Kidney epithelial cell (primary cell): ENCODE data around the gene AGER. TPM values are rescaled to one million over a fixed set of nuclear protein-coding genes. Genes with fewer than 3 reads are reported as not detected.

Source experiments
- DNase-seq: peaks from one replicate; pipeline ENCODE4 v3.0.0-alpha.2; 2010; ENCODE audit warnings: low read depth
- H3K27me3 ChIP-seq: 2 replicates; pipeline ENCODE4 v1.6.0; 2011; ENCODE audit warnings: low read length; ENCODE audit not compliant: control insufficient read depth, insufficient read depth
- H3K36me3 ChIP-seq: 2 replicates; pipeline ENCODE4 v1.5.1; 2011; ENCODE audit warnings: low read length; ENCODE audit not compliant: control insufficient read depth, insufficient read depth
- H3K4me3 ChIP-seq: 2 replicates; pipeline ENCODE4 v1.5.1; 2011; ENCODE audit warnings: low read depth, mild to moderate bottlenecking, control low read depth, low read length
- total RNA-seq: library from RNA; depleted of rRNA; stranded (reverse); fragments of >200 nt; gene quantifications from 2 replicates; pipeline ENCODE4 v1.2.3, GENCODE V29; 2015
- TF ChIP-seq, protein P1 (sequence below): IDR thresholded peaks from 2 replicates; pipeline ENCODE4 v1.5.1; 2011; ENCODE audit warnings: mild to moderate bottlenecking, moderate library complexity, low read length, control low read depth, inconsistent platforms; ENCODE audit not compliant: insufficient read depth, poor library complexity, severe bottlenecking

AGER gene
- total RNA-seq, 1 donor from 2014 or later = 0.25 TPM

DNA sequence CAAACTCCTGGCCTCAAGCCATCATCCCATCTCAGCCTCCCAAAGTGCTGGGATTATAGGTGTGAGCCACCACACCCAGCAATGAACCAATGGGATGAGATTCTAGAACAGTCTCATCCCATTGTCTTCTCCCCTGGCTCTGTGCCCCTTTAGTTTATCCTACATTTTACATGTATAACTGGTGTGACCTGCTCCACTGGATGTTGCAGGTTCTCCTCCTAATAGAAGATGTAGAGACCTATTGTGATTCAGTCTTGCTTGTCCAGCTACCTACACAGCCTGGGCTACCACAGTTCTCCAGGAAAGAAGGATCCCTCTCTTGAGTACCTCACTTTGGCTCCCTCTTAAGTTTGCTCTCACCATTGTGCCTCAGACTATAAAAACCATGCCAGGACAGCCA lies 51.9 kb downstream of the AGER start:
- no peak for DNase-seq

DNA sequence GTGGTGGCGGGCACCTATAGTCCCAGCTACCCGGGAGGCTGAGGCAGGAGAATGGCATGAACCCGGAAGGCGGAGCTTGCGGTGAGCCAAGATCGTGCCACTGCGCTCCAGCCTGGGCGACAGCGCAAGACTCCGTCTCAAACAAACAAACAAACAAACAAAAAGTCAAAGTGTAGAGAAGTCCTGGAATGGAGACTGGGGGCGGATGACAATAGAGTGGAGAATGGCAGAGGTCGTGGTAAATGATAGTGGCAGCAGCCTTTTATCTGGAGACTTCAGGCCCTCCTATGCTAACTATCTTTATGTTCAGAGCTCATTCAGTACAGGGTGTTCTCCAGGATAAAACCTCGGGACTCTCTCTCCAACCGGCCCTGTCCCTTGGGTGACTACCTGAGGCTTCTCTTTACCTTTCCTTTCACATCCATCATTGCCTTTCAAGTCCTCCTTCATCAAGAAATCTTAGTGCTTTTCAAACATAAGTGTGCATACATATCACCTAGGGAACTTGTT lies 52.6 kb downstream of the AGER start:
- Histone ChIP-seq H3K4me3 (no peak overlapping the region), H3K27me3 (peaks cover 2% of the 10 kb centered on the region), H3K36me3 (no peaks in the 10 kb centered on the region)
- DNase-seq = no peak
- TF ChIP-seq, protein P1, sequence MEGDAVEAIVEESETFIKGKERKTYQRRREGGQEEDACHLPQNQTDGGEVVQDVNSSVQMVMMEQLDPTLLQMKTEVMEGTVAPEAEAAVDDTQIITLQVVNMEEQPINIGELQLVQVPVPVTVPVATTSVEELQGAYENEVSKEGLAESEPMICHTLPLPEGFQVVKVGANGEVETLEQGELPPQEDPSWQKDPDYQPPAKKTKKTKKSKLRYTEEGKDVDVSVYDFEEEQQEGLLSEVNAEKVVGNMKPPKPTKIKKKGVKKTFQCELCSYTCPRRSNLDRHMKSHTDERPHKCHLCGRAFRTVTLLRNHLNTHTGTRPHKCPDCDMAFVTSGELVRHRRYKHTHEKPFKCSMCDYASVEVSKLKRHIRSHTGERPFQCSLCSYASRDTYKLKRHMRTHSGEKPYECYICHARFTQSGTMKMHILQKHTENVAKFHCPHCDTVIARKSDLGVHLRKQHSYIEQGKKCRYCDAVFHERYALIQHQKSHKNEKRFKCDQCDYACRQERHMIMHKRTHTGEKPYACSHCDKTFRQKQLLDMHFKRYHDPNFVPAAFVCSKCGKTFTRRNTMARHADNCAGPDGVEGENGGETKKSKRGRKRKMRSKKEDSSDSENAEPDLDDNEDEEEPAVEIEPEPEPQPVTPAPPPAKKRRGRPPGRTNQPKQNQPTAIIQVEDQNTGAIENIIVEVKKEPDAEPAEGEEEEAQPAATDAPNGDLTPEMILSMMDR = no peak

More for the DNA sequence above, 51.9 kb downstream of the AGER start:
- Histone ChIP-seq H3K36me3 (no peaks in the 10 kb centered on the region), H3K4me3 (no peak overlapping the region), H3K27me3 (peaks cover 2% of the 10 kb centered on the region)
- TF ChIP-seq, protein P1 = no peak

Other genes starting within 250 kb of the AGER start
- 1.9 and 13.8 TPM in 2 replicates for gene CFB, start 238.2 kb downstream of the AGER start, total RNA-seq
- 123 and 140 TPM in 2 replicates for gene NELFE, start 225.3 kb downstream of the AGER start, total RNA-seq
- gene SKIC2, start 225.1 kb downstream of the AGER start, total RNA-seq = 43.3 and 49.1 TPM in 2 replicates
- 28.1 and 30.6 TPM in 2 replicates for gene DXO, start 212.1 kb downstream of the AGER start, total RNA-seq
- gene C4A, start 202.2 kb downstream of the AGER start, total RNA-seq = 1.8 and 3.2 TPM in 2 replicates
- 2.3 and 4.4 TPM in 2 replicates for gene C4B, start 169.5 kb downstream of the AGER start, total RNA-seq
- gene CYP21A2, start 145.8 kb downstream of the AGER start, total RNA-seq = 1.1 TPM in 1 of 2 replicates, not detected in the other
- 0.34 and 0.38 TPM in 2 replicates for gene TNXB, start 74.9 kb downstream of the AGER start, total RNA-seq
- 42.5 and 47.0 TPM in 2 replicates for gene ATF6B, start 56.0 kb downstream of the AGER start, total RNA-seq
- gene FKBPL, start 54.0 kb downstream of the AGER start, total RNA-seq = 4.6 and 5.3 TPM in 2 replicates
- gene PRRT1, start 32.3 kb downstream of the AGER start, total RNA-seq = 0.27 TPM in 1 of 2 replicates, not detected in the other
- gene PPT2, start 30.1 kb downstream of the AGER start, total RNA-seq = 12.9 and 20.5 TPM in 2 replicates
- gene EGFL8, start 19.7 kb downstream of the AGER start, total RNA-seq = 2.6 and 5.1 TPM in 2 replicates
- gene AGPAT1, start 8.2 kb downstream of the AGER start, total RNA-seq = 57.2 and 62.3 TPM in 2 replicates
- 76.8 and 90.1 TPM in 2 replicates for gene RNF5, start 5.8 kb downstream of the AGER start, total RNA-seq
- 37.5 and 40.7 TPM in 2 replicates for gene PBX2, start 5.9 kb upstream of the AGER start, total RNA-seq
- 20.8 and 25.6 TPM in 2 replicates for gene GPSM3, start 8.4 kb upstream of the AGER start, total RNA-seq
- gene NOTCH4, start 39.8 kb upstream of the AGER start, total RNA-seq = 2.4 and 2.9 TPM in 2 replicates
- gene TSBP1, start 187.7 kb upstream of the AGER start, total RNA-seq = not detected in 2 replicates
- gene BTNL2, start 222.9 kb upstream of the AGER start, total RNA-seq = not detected in 2 replicates